PC-9 (cell line): ENCODE results near the gene TSEN15. TPM values are rescaled to one million over a fixed set of nuclear protein-coding genes. Genes with fewer than 3 reads are reported as not detected.

Experiments used
- BruUV-seq: library from RNA; stranded (reverse); fragments of 400-500 nt; replicated peaks from 2 replicates; lab custom pipeline; 2021; lab: Mats Ljungman, UMichigan
- CTCF ChIA-PET: fragments of 300-600 bp; sonication (Branson Sonifier 250); formaldehyde crosslinking; loops from one replicate; lab custom pipeline; 2022; ENCODE audit warnings: antibody characterized with exemption; lab: Charles Lee
- POLR2A ChIA-PET: fragments of 300-600 bp; sonication (Branson Sonifier 250); formaldehyde crosslinking; loops from one replicate; lab custom pipeline; 2022; ENCODE audit warnings: antibody characterized with exemption; ENCODE audit not compliant: unreplicated experiment; lab: Charles Lee
- DNase-seq, 2 experiments: peaks; one replicate each; pipeline versions ENCODE4 v3.0.0 to v3.0.0-alpha.2; 2015 to 2022; ENCODE audit warnings: mixed read lengths in 1 of 2
- H2AFZ ChIP-seq: fragments of 200-600 bp; sonication (generic); 2 replicates; pipeline ENCODE4 v1.8.1; 2017; ENCODE audit warnings: antibody characterized with exemption
- H3F3A ChIP-seq: fragments of 200-600 bp; sonication (generic); 2 replicates; pipeline ENCODE4 v1.8.1; 2017; ENCODE audit warnings: antibody characterized with exemption, mild to moderate bottlenecking, low read depth; ENCODE audit not compliant: insufficient read depth
- H3K27ac ChIP-seq: fragments of 200-600 bp; sonication (generic); 2 replicates; pipeline ENCODE4 v1.6.1; 2016; ENCODE audit warnings: mixed run types
- H3K27me3 ChIP-seq: fragments of 200-600 bp; sonication (generic); 2 replicates; pipeline ENCODE4 v1.6.1; 2016; ENCODE audit warnings: low read depth, mixed run types; ENCODE audit not compliant: insufficient read depth
- H3K36me3 ChIP-seq: fragments of 200-600 bp; sonication (generic); 2 replicates; pipeline ENCODE4 v1.6.1; 2016; ENCODE audit warnings: low read depth, mixed run types
- H3K4me1 ChIP-seq: fragments of 200-600 bp; sonication (generic); replicated peaks from 2 replicates; pipeline ENCODE4 v1.6.1; 2016; ENCODE audit warnings: mixed run types; ENCODE audit not compliant: insufficient read depth
- H3K4me2 ChIP-seq: fragments of 200-600 bp; sonication (generic); 2 replicates; pipeline ENCODE4 v1.6.1; 2017; ENCODE audit warnings: mixed run types
- H3K4me3 ChIP-seq: fragments of 200-600 bp; sonication (generic); 2 replicates; pipeline ENCODE4 v1.6.1; 2016; ENCODE audit warnings: mixed run types
- H3K79me2 ChIP-seq: fragments of 200-600 bp; sonication (generic); 2 replicates; pipeline ENCODE4 v1.6.1; 2017; ENCODE audit warnings: low read depth, mixed run types
- H3K9me2 ChIP-seq: fragments of 200-600 bp; sonication (generic); 2 replicates; pipeline ENCODE4 v1.8.1; 2017; ENCODE audit warnings: mild to moderate bottlenecking; ENCODE audit not compliant: insufficient read depth
- H3K9me3 ChIP-seq: fragments of 200-600 bp; sonication (generic); 2 replicates; pipeline ENCODE4 v1.8.1; 2016; ENCODE audit warnings: low read depth; ENCODE audit not compliant: insufficient read depth
- H4K20me1 ChIP-seq: fragments of 200-600 bp; sonication (generic); 2 replicates; pipeline ENCODE4 v1.8.1; 2017; ENCODE audit not compliant: insufficient read depth
- CTCF ChIP-seq: fragments of 200-600 bp; sonication (generic); conservative IDR thresholded peaks from 2 replicates; pipeline ENCODE4 v1.6.1; 2017; ENCODE audit warnings: mixed run types, antibody characterized with exemption, mild to moderate bottlenecking, moderate library complexity
- EZH2 ChIP-seq: fragments of 200-600 bp; sonication (generic); IDR thresholded peaks from 2 replicates; pipeline ENCODE4 v1.8.0; 2017; ENCODE audit warnings: antibody characterized with exemption, low read depth
- intact Hi-C: fragments of 100-400 bp; cut with micrococcal nuclease; formaldehyde crosslinking; loops from one replicate; pipeline ENCODE4 v1.10.0; 2022; ENCODE audit not compliant: unreplicated experiment
- total RNA-seq: library from RNA; stranded (reverse); gene quantifications from 2 replicates; pipeline ENCODE4 v1.2.3, GENCODE V29; 2021

Gene TSEN15
- total RNA-seq, 1 experiment from 2014 or later = 46.0 TPM

DNA sequence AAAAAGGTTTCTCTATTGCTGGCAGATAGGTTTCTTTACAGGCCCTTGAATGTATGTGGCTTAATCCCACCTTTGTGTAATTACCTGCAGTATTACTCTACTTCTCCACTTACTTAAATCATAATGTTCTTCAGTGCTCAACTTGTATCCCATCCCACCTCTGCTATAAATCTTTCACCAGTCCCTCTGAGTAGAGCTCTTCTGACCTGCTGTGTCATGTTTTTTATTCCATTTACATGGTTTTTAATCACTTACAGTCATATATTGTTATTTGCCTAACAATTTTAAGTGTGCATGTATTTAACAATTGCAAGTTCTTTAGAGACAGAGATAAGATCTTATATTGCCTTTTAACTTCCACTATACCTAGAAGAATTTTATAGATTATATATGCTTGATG is 2.4 kb downstream of the TSEN15 start:
- TF ChIP-seq EZH2 = no peak
- TF ChIP-seq CTCF = no peak
- Histone ChIP-seq H2AFZ (no peak overlapping the region), H3K79me2 (peaks cover 51% of the 10 kb centered on the region), H3F3A (peaks cover 27% of the 10 kb centered on the region), H3K9me2 (no peaks in the 10 kb centered on the region), H3K27me3 (no peaks in the 10 kb centered on the region), H3K4me2 (peak overlapping the region; percentile 25), H3K4me3 (no peak overlapping the region), H3K27ac (no peak overlapping the region), H3K4me1 (peaks cover 47% of the 10 kb centered on the region), H4K20me1 (0 out of 2 replicates have a peak, but pooled peaks cover 4% of the 10 kb centered on the region), H3K9me3 (no peaks in the 10 kb centered on the region), H3K36me3 (peaks cover 33% of the 10 kb centered on the region)
- DNase-seq = no peak
- CTCF ChIA-PET = interaction anchor here (0.6 kb wide), 1 partner anchor 103 kb away, joined by 3 read pairs; no protein-coding TSS in a partner anchor
- no TSS peak for BruUV-seq
- POLR2A ChIA-PET = interaction anchor here (0.6 kb wide), 1 partner anchor 111 kb away, joined by 7 read pairs; no protein-coding TSS in a partner anchor
- intact Hi-C loops = loop anchor here (5.0 kb wide), 1 partner anchor 112 kb away; no protein-coding TSS in a partner anchor

- Histone ChIP-seq H3K36me3 (peaks cover 50% of the 10 kb centered on the region), H3K27ac (peak overlapping the region; percentile 62), H3K27me3 (no peaks in the 10 kb centered on the region), H3K4me1 (peaks cover 34% of the 10 kb centered on the region), H2AFZ (no peak overlapping the region), H3F3A (peaks cover 13% of the 10 kb centered on the region), H3K4me3 (no peak overlapping the region), H4K20me1 (peaks cover 11% of the 10 kb centered on the region; the same call in 1 of the 2 replicates), H3K79me2 (peaks cover 62% of the 10 kb centered on the region), H3K9me2 (no peaks in the 10 kb centered on the region), H3K9me3 (no peaks in the 10 kb centered on the region), H3K4me2 (peak overlapping the region; percentile 37)
- TF ChIP-seq CTCF (no peak), EZH2 (no peak)
- BruUV-seq = no TSS peak
- ChIA-PET POLR2A (interaction anchor here (0.6 to 0.7 kb wide), 2 partner anchors 333 to 697 kb away, joined by 3 to 5 read pairs; partner anchors contain the start of gene EDEM3), CTCF (interaction anchor here (1.3 kb wide), 1 partner anchor 114 kb away, joined by 4 read pairs; no protein-coding TSS in a partner anchor)
- intact Hi-C loops = loop anchor here (2.0 kb wide), 3 partner anchors 32 to 422 kb away; partner anchors contain the start of gene ARPC5
- peak; percentile 47 to 70 for DNase-seq
Observed at GRCh38 chr1:184056921-184057555, 5.5 kb downstream of the TSEN15 start.

DNA sequence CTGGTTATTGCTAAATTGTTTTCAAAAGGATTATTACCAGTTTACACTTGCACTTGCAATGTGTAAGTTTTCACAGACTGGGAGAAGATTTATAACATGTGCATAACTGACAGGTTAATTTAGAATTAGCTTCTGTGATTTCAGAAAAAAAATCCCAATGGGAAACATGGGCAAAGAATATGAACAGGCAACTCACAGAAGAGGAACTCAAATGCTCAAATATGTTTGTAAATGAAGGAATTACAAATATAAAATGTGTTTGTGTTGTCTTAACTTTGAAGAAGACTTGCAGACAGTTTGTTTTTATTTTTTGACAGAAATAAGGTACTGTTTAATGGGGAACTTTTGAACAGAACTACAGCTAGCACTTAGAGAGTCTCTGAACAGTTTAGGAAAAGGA is 8.4 kb downstream of the TSEN15 start:
- CTCF ChIA-PET = no interaction called here
- no peak for DNase-seq
- H3K79me2 ChIP-seq = peaks cover 46% of the 10 kb centered on the region; the same call in 1 of the 2 replicates
- peaks cover 53% of the 10 kb centered on the region for H3K36me3 ChIP-seq
- no peak overlapping the region for H2AFZ ChIP-seq
- H3K4me1 ChIP-seq = peaks cover 16% of the 10 kb centered on the region
- H3K27ac ChIP-seq = no peak overlapping the region
- no peaks in the 10 kb centered on the region for H3K9me3 ChIP-seq
- H3K4me3 ChIP-seq = no peak overlapping the region
- no TSS peak for BruUV-seq
- H4K20me1 ChIP-seq = peaks cover 23% of the 10 kb centered on the region; the same call in 1 of the 2 replicates
- H3F3A ChIP-seq = peaks cover 13% of the 10 kb centered on the region
- H3K27me3 ChIP-seq = no peaks in the 10 kb centered on the region
- no peak overlapping the region for H3K4me2 ChIP-seq
- intact Hi-C loops = no loop called here
- POLR2A ChIA-PET = no interaction called here
- H3K9me2 ChIP-seq = no peaks in the 10 kb centered on the region
- TF ChIP-seq EZH2 (no peak), CTCF (no peak)
